Measurements from ENCODE around the gene UQCC3. TPM values are rescaled to one million over a fixed set of nuclear protein-coding genes. Genes with fewer than 3 reads are reported as not detected.

Gene UQCC3
- total and polyA plus RNA-seq, 2 of the 4 experiments (the other 2 are of a cell fraction) = 5.7 to 9.7 TPM

DNA sequence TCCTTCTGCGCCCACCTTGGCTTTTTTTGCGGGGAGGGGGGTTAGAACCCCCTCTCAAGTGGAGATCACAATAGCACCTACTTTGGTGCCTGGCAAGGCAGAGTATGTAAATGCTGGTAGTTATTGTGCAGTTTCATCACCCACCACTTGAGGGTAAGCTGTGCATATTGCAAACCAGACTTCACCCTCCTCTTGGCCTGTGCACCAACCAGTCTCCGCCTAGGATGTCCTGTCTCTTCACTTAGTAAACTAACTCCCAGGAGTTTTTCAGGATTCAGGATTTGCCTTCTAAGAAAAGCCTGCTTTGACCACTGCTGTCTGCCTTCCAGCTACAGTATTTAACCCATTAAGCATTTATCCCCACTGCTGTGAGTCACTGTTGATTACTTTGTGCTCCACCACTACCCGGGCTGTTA is 9.4 kb downstream of the UQCC3 start (continued):
- peak; percentile 54; the same call in 1 of the 2 replicates for TF ChIP-seq CEBPB (IDR thresholded peaks at IDR 0.05; ENCODE audit: low read depth, low read length)

DNA sequence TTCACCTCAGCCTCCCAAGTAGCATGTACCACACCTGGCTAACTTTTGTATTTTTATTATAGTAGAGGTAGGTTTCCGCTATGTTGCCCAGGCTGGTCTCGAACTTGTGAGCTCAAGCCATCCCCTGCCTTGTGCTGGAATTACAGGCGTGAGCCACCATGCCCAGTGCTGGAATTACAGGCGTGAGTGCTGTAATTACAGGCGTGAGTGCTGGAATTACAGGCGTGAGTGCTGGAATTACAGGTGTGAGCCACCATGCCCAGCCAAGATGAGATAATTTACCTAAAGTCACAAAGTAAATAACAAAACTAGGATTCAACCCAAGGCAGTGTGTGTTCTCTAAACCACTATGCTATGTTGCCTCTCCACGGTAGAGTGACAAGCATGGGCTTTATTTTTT is 11.0 kb downstream of the UQCC3 start:
- Histone ChIP-seq H3K4me1 (ENCODE audit: control insufficient read depth, insufficient read depth, low read length) (peaks cover 8% of the 10 kb centered on the region), H3K14ac (replicated peaks; ENCODE audit: low read depth, low read length) (no peak overlapping the region), H3K79me1 (ENCODE audit: low read depth in 1 of 2, low read length in 2 of 2) (peaks cover 5 to 19% of the 10 kb centered on the region in 2 experiments; a peak in 3 of 4 replicates), H3K27me3 (ENCODE audit: control insufficient read depth, insufficient read depth, low read length) (no peaks in the 10 kb centered on the region), H3K27ac (ENCODE audit: insufficient read depth, low read length) (no peak overlapping the region), H2BK5ac (ENCODE audit: low read depth, low read length, poor library complexity, severe bottlenecking) (no peak overlapping the region), H3K9ac (ENCODE audit: low read depth, low read length) (no peak overlapping the region), H4K20me1 (ENCODE audit: insufficient read depth, low read length) (no peaks in the 10 kb centered on the region), H3K9me3 (ENCODE audit: control insufficient read depth, insufficient read depth, low read length) (no peaks in the 10 kb centered on the region), H3K4me3 (ENCODE audit: insufficient read depth, low read depth, low read length) (no peak overlapping the region), H3K4me2 (ENCODE audit: low read depth, low read length) (no peak overlapping the region), H2AFZ (replicated peaks; ENCODE audit: low read length, poor library complexity) (no peak overlapping the region), H4K8ac (ENCODE audit: low read depth in 2 of 2, low read length in 2 of 2) (no peak overlapping the region), H3K9me1 (ENCODE audit: insufficient read depth, low read length) (peaks cover 4% of the 10 kb centered on the region; the same call in 1 of the 2 replicates), H3K36me3 (ENCODE audit: control insufficient read depth, insufficient read depth, low read length) (peaks cover 4% of the 10 kb centered on the region), H3K18ac (ENCODE audit: low read depth, low read length) (no peak overlapping the region), H4K5ac (ENCODE audit: low read depth, low read length) (no peak overlapping the region), H3K4ac (ENCODE audit: low read depth, low read length) (no peak overlapping the region), H3K23ac (ENCODE audit: low read depth, low read length) (no peak overlapping the region), H2AK9ac (replicated peaks; ENCODE audit: low read depth, low read length, poor library complexity) (no peak overlapping the region), H3K56ac (ENCODE audit: extremely low read depth, insufficient read depth, low read length) (no peak overlapping the region), H2BK20ac (ENCODE audit: low read depth, low read length) (no peak overlapping the region), H2BK120ac (ENCODE audit: low read depth, low read length) (no peak overlapping the region), H2BK15ac (ENCODE audit: low read depth, low read length) (no peak overlapping the region), H4K91ac (ENCODE audit: insufficient read depth, low read depth, low read length) (no peak overlapping the region), H2AK5ac (ENCODE audit: low read depth, low read length) (peak overlapping the region; percentile 16; the same call in 1 of the 2 replicates)
- intact Hi-C loops (cut with micrococcal nuclease) (no loop called here), in situ Hi-C loops (cut with MboI; ENCODE audit: low sequenced_read_pairs) (no loop called here), dilution Hi-C loops (cut with HindIII; ENCODE audit: low sequenced_read_pairs, unreplicated experiment) (no loop called here)
- DNase-seq = no peak
- ChIA-PET CTCF (no interaction called here), POLR2A (ENCODE audit: unreplicated experiment) (no interaction called here)
- ATAC-seq (ENCODE audit: low read depth) = no peak
- no TSS peak for BruUV-seq (replicated peaks)
- 84% methylated on average over 3 of the region's 7 CpGs; no CpG with 5 or more reads in 1 of the 2 experiments for WGBS, 2 experiments (ENCODE audit: extremely low coverage in 2 of 2, insufficient read length in 1 of 2)
- no peak for TF ChIP-seq POLR2A (IDR thresholded peaks at IDR 0.05; ENCODE audit: low read depth, low read length)
- TF ChIP-seq MXI1 (IDR thresholded peaks at IDR 0.05; ENCODE audit: borderline replicate concordance, low read depth, low read length) = no peak
- no peak for TF ChIP-seq NFE2L2 (IDR thresholded peaks at IDR 0.05; ENCODE audit: low read depth, low read length)
- TF ChIP-seq, protein P1, sequence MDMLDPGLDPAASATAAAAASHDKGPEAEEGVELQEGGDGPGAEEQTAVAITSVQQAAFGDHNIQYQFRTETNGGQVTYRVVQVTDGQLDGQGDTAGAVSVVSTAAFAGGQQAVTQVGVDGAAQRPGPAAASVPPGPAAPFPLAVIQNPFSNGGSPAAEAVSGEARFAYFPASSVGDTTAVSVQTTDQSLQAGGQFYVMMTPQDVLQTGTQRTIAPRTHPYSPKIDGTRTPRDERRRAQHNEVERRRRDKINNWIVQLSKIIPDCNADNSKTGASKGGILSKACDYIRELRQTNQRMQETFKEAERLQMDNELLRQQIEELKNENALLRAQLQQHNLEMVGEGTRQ (IDR thresholded peaks at IDR 0.05; ENCODE audit: low read depth, low read length) = no peak
- TF ChIP-seq MAZ (IDR thresholded peaks at IDR 0.05; ENCODE audit: borderline replicate concordance, low read depth, low read length) = no peak
- no peak for TF ChIP-seq RCOR1 (IDR thresholded peaks at IDR 0.05; ENCODE audit: insufficient replicate concordance, low read length)
- TF ChIP-seq, protein P2, sequence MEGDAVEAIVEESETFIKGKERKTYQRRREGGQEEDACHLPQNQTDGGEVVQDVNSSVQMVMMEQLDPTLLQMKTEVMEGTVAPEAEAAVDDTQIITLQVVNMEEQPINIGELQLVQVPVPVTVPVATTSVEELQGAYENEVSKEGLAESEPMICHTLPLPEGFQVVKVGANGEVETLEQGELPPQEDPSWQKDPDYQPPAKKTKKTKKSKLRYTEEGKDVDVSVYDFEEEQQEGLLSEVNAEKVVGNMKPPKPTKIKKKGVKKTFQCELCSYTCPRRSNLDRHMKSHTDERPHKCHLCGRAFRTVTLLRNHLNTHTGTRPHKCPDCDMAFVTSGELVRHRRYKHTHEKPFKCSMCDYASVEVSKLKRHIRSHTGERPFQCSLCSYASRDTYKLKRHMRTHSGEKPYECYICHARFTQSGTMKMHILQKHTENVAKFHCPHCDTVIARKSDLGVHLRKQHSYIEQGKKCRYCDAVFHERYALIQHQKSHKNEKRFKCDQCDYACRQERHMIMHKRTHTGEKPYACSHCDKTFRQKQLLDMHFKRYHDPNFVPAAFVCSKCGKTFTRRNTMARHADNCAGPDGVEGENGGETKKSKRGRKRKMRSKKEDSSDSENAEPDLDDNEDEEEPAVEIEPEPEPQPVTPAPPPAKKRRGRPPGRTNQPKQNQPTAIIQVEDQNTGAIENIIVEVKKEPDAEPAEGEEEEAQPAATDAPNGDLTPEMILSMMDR (conservative IDR thresholded peaks at IDR 0.05; ENCODE audit: low read depth, low read length) = no peak
- no peak for TF ChIP-seq BHLHE40 (IDR thresholded peaks at IDR 0.05; ENCODE audit: low read depth, low read length)
- TF ChIP-seq CHD1 (IDR thresholded peaks at IDR 0.05; ENCODE audit: low read depth, low read length) = no peak
- no peak for TF ChIP-seq SMC3 (IDR thresholded peaks at IDR 0.05; ENCODE audit: low read depth, low read length)
- TF ChIP-seq MAFK (IDR thresholded peaks at IDR 0.05; ENCODE audit: low read depth, low read length) = no peak
- TF ChIP-seq RFX5 (IDR thresholded peaks at IDR 0.05; ENCODE audit: low read depth, low read length) = no peak
- TF ChIP-seq RAD21 (IDR thresholded peaks at IDR 0.05; ENCODE audit: low read length) = no peak
- TF ChIP-seq, protein P3, sequence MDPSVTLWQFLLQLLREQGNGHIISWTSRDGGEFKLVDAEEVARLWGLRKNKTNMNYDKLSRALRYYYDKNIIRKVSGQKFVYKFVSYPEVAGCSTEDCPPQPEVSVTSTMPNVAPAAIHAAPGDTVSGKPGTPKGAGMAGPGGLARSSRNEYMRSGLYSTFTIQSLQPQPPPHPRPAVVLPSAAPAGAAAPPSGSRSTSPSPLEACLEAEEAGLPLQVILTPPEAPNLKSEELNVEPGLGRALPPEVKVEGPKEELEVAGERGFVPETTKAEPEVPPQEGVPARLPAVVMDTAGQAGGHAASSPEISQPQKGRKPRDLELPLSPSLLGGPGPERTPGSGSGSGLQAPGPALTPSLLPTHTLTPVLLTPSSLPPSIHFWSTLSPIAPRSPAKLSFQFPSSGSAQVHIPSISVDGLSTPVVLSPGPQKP (IDR thresholded peaks at IDR 0.05; ENCODE audit: borderline replicate concordance, low read depth, low read length) = no peak
- TF ChIP-seq CEBPB (IDR thresholded peaks at IDR 0.05; ENCODE audit: low read depth, low read length) = no peak

Measured in IMR-90 (cell line).